ENCODE measurements around the gene PRPS1.

The PRPS1 gene

DNA sequence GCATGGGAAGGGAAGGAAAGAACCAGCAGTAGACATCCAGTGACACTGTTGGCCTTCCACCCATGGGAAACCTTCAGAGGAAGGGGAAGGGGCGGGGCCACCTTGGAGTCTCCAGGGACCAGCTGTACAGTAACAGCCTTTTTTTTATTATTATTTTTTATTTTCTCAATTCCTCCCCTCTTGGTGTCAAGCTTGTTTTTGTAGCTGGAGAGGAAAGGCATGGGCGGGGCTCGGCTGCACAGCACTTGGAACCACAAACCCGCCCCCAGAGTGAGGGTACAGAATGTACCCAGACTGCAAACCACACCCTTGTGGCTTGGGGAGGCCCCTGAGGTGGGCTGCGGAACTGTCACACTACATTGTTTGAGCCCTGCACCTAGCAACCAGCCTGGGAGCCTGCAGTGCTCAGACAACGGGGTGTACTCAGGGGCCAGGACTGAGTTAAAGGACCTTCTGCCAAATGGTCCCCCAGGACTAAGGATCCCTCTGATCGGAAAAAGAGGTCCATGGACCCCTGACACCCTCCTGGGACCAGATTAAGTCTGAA, 45.7 kb downstream of the PRPS1 start (continued):
- TF ChIP-seq, protein P1, sequence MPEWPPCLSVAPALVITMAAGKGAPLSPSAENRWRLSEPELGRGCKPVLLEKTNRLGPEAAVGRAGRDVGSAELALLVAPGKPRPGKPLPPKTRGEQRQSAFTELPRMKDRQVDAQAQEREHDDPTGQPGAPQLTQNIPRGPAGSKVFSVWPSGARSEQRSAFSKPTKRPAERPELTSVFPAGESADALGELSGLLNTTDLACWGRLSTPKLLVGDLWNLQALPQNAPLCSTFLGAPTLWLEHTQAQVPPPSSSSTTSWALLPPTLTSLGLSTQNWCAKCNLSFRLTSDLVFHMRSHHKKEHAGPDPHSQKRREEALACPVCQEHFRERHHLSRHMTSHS (tag by site-specific recombination; IDR thresholded peaks at IDR 0.05): no peak
- TF ChIP-seq ZNF114 (tag by site-specific recombination; IDR thresholded peaks at IDR 0.05) (no peak), INSM2 (tag by site-specific recombination; IDR thresholded peaks at IDR 0.05) (no peak), ZNF521 (tag by site-specific recombination; IDR thresholded peaks at IDR 0.05) (no peak), ZNF214 (tag by site-specific recombination; IDR thresholded peaks at IDR 0.05; ENCODE audit: borderline replicate concordance) (no peak), ZNF157 (tag by site-specific recombination; IDR thresholded peaks at IDR 0.05) (no peak), ZNF10 (tag by site-specific recombination; IDR thresholded peaks at IDR 0.05) (no peak), ZBTB17 (tag by site-specific recombination; IDR thresholded peaks at IDR 0.05) (no peak), REST (tag by site-specific recombination; IDR thresholded peaks at IDR 0.05) (no peak), ZNF202 (tag by site-specific recombination; IDR thresholded peaks at IDR 0.05; ENCODE audit: borderline replicate concordance) (no peak), ZNF2 (tag by site-specific recombination; IDR thresholded peaks at IDR 0.05) (no peak), HOXA7 (CRISPR knock-in tag; IDR thresholded peaks at IDR 0.05; ENCODE audit: borderline replicate concordance) (no peak), KLF7 (tag by site-specific recombination; IDR thresholded peaks at IDR 0.05; ENCODE audit: borderline replicate concordance) (0 out of 2 replicates have a peak, but pooled peaks have one; percentile 21), ZNF433 (tag by site-specific recombination; IDR thresholded peaks at IDR 0.05; ENCODE audit: low read depth) (no peak), ZNF274 (IDR thresholded peaks at IDR 0.05; ENCODE audit: low read length) (no peak), ZNF274 (tag by site-specific recombination; IDR thresholded peaks at IDR 0.05; ENCODE audit: borderline replicate concordance) (no peak), SP3 (tag by site-specific recombination; IDR thresholded peaks at IDR 0.05) (no peak), ZBTB48 (tag by site-specific recombination; IDR thresholded peaks at IDR 0.05) (no peak), ZNF664 (tag by site-specific recombination; IDR thresholded peaks at IDR 0.05) (no peak), GLI2 (tag by site-specific recombination; IDR thresholded peaks at IDR 0.05; ENCODE audit: borderline replicate concordance, low read depth) (no peak), ZNF529 (tag by site-specific recombination; IDR thresholded peaks at IDR 0.05; ENCODE audit: insufficient replicate concordance) (no peak), ZNF423 (tag by site-specific recombination; IDR thresholded peaks at IDR 0.05) (no peak), KLF10 (tag by site-specific recombination; IDR thresholded peaks at IDR 0.05) (0 out of 2 replicates have a peak, but pooled peaks have one; percentile 26), ZBTB49 (tag by site-specific recombination; IDR thresholded peaks at IDR 0.05; ENCODE audit: low read depth) (no peak), ZNF211 (tag by site-specific recombination; IDR thresholded peaks at IDR 0.05; ENCODE audit: low read depth) (no peak)
- TF ChIP-seq, protein P2, sequence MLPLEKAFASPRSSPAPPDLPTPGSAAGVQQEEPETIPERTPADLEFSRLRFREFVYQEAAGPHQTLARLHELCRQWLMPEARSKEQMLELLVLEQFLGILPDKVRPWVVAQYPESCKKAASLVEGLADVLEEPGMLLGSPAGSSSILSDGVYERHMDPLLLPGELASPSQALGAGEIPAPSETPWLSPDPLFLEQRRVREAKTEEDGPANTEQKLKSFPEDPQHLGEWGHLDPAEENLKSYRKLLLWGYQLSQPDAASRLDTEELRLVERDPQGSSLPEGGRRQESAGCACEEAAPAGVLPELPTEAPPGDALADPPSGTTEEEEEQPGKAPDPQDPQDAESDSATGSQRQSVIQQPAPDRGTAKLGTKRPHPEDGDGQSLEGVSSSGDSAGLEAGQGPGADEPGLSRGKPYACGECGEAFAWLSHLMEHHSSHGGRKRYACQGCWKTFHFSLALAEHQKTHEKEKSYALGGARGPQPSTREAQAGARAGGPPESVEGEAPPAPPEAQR (tag by site-specific recombination; IDR thresholded peaks at IDR 0.05): no peak
- TF ChIP-seq, protein P3, sequence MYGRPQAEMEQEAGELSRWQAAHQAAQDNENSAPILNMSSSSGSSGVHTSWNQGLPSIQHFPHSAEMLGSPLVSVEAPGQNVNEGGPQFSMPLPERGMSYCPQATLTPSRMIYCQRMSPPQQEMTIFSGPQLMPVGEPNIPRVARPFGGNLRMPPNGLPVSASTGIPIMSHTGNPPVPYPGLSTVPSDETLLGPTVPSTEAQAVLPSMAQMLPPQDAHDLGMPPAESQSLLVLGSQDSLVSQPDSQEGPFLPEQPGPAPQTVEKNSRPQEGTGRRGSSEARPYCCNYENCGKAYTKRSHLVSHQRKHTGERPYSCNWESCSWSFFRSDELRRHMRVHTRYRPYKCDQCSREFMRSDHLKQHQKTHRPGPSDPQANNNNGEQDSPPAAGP (tag by site-specific recombination; IDR thresholded peaks at IDR 0.05): no peak
- TF ChIP-seq, protein P4, sequence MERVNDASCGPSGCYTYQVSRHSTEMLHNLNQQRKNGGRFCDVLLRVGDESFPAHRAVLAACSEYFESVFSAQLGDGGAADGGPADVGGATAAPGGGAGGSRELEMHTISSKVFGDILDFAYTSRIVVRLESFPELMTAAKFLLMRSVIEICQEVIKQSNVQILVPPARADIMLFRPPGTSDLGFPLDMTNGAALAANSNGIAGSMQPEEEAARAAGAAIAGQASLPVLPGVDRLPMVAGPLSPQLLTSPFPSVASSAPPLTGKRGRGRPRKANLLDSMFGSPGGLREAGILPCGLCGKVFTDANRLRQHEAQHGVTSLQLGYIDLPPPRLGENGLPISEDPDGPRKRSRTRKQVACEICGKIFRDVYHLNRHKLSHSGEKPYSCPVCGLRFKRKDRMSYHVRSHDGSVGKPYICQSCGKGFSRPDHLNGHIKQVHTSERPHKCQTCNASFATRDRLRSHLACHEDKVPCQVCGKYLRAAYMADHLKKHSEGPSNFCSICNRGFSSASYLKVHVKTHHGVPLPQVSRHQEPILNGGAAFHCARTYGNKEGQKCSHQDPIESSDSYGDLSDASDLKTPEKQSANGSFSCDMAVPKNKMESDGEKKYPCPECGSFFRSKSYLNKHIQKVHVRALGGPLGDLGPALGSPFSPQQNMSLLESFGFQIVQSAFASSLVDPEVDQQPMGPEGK (tag by site-specific recombination; IDR thresholded peaks at IDR 0.05): peak; percentile 23; the same call in 1 of the 2 replicates

Data from HEK293 (cell line).